ENCODE data around the gene USP20. TPM values are rescaled to one million over a fixed set of nuclear protein-coding genes. Genes with fewer than 3 reads are reported as not detected.

Gene USP20
- total and polyA plus RNA-seq, 4 donors: 15.7 to 24.1 (median 21.4) TPM

- DNase-seq (no peak), ATAC-seq (ENCODE audit: insufficient read depth, low FRiP score) (no peak)
- no peak overlapping the region for H3K9ac ChIP-seq (ENCODE audit: insufficient read depth in 1 of 2, low read length in 2 of 2)
- no peaks in the 10 kb centered on the region for H3K9me3 ChIP-seq (ENCODE audit: control insufficient read depth in 4 of 4, insufficient read depth in 3 of 4, low read length in 3 of 4)
- peaks cover 4 to 50% (median 10%) of the 10 kb centered on the region in 4 donors for H3K36me3 ChIP-seq (ENCODE audit: control insufficient read depth in 4 of 4, insufficient read depth in 4 of 4, low read length in 4 of 4)
- no peak overlapping the region for H3K4me3 ChIP-seq
- H3K4me1 ChIP-seq (ENCODE audit: control insufficient read depth in 5 of 5, insufficient read depth in 5 of 5, low read length in 5 of 5): no peaks in the 10 kb centered on the region
- WGBS, 2 donors: 59 to 79% methylated on average over 17 of the region's 17 CpGs
- no peak overlapping the region for H3K27ac ChIP-seq (ENCODE audit: low read depth in 1 of 2, low read length in 1 of 2)
- TF ChIP-seq, protein P1, sequence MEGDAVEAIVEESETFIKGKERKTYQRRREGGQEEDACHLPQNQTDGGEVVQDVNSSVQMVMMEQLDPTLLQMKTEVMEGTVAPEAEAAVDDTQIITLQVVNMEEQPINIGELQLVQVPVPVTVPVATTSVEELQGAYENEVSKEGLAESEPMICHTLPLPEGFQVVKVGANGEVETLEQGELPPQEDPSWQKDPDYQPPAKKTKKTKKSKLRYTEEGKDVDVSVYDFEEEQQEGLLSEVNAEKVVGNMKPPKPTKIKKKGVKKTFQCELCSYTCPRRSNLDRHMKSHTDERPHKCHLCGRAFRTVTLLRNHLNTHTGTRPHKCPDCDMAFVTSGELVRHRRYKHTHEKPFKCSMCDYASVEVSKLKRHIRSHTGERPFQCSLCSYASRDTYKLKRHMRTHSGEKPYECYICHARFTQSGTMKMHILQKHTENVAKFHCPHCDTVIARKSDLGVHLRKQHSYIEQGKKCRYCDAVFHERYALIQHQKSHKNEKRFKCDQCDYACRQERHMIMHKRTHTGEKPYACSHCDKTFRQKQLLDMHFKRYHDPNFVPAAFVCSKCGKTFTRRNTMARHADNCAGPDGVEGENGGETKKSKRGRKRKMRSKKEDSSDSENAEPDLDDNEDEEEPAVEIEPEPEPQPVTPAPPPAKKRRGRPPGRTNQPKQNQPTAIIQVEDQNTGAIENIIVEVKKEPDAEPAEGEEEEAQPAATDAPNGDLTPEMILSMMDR (IDR thresholded peaks at IDR 0.05; ENCODE audit: control extremely low read depth, extremely low read depth): no peak
- H3K27me3 ChIP-seq (ENCODE audit: control insufficient read depth in 3 of 3, insufficient read depth in 3 of 3, low read length in 2 of 3): no peaks in the 10 kb centered on the region
These were observed 31.3 kb downstream of the USP20 start for GRCh38 chr9:129866394-129867135.

DNA sequence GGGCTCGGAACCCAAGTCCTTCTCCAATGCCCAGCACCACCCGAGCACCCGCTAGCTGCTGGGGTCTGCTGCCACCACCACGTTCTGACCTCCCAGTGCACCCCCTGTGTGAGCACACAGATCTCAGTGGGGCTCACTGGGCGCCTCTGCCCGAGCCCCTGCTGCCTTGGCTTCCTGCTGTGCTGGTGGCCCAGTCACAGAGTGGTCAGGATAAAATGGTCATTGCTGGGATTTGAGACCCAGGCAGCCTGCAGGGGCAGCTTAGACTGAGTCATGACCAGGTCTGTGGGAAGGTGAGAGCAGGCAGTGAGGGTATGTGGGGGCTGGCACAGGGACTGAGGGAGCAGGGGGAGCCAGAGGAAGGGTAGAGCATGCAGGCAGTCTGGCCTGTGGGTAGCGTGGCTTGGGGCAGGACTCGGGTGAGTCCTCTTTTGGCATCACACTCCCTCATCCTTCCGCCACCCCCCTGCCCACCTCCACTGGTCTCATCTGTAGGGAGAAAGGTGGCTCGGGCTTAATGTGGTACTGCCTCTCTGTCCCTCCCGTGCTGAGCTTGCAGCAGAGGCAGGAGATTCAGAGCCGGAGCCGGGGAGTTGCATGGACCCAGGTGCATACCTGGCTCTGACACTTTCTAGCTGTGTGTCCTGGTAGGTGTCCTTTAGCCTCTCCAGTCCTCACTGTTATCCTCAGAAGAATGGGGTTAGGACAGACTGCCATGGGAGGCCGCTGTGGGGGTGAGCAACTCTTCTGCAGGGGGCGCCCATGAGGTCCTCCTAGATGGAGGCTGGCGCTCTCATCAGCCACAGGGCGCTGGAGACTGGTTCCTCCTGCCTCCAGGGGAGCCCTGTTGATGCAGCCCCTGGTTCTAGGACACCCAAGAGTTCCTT lies 32.1 kb downstream of the USP20 start:
- peaks cover 0 to 45% (median 6%) of the 10 kb centered on the region in 4 donors for H3K36me3 ChIP-seq (ENCODE audit: control insufficient read depth in 4 of 4, insufficient read depth in 4 of 4, low read length in 4 of 4)
- H3K9me3 ChIP-seq (ENCODE audit: control insufficient read depth in 4 of 4, insufficient read depth in 3 of 4, low read length in 3 of 4): no peaks in the 10 kb centered on the region
- DNase-seq (no peak), ATAC-seq (ENCODE audit: insufficient read depth, low FRiP score) (no peak)
- H3K4me3 ChIP-seq: no peak overlapping the region
- no peaks in the 10 kb centered on the region for H3K4me1 ChIP-seq (ENCODE audit: control insufficient read depth in 5 of 5, insufficient read depth in 5 of 5, low read length in 5 of 5)
- WGBS, 2 donors: 77 to 86% methylated on average over 16 to 17 of the region's 17 CpGs
- H3K9ac ChIP-seq (ENCODE audit: insufficient read depth in 1 of 2, low read length in 2 of 2): no peak overlapping the region
- H3K27ac ChIP-seq (ENCODE audit: low read depth in 1 of 2, low read length in 1 of 2): no peak overlapping the region
- no peaks in the 10 kb centered on the region for H3K27me3 ChIP-seq (ENCODE audit: control insufficient read depth in 3 of 3, insufficient read depth in 3 of 3, low read length in 2 of 3)
- TF ChIP-seq, protein P1 (IDR thresholded peaks at IDR 0.05; ENCODE audit: control extremely low read depth, extremely low read depth): no peak

- Histone ChIP-seq H3K4me1 (ENCODE audit: control insufficient read depth in 5 of 5, insufficient read depth in 5 of 5, low read length in 5 of 5) (no peaks in the 10 kb centered on the region), H3K27me3 (ENCODE audit: control insufficient read depth in 3 of 3, insufficient read depth in 3 of 3, low read length in 2 of 3) (no peaks in the 10 kb centered on the region), H3K27ac (ENCODE audit: low read depth in 1 of 2, low read length in 1 of 2) (peak overlapping the region in 1 of 2 donors; percentile 7), H3K36me3 (ENCODE audit: control insufficient read depth in 4 of 4, insufficient read depth in 4 of 4, low read length in 4 of 4) (peaks cover 0 to 41% (median 6%) of the 10 kb centered on the region in 4 donors), H3K9ac (ENCODE audit: insufficient read depth in 1 of 2, low read length in 2 of 2) (no peak overlapping the region), H3K9me3 (ENCODE audit: control insufficient read depth in 4 of 4, insufficient read depth in 3 of 4, low read length in 3 of 4) (no peaks in the 10 kb centered on the region), H3K4me3 (no peak overlapping the region)
- TF ChIP-seq, protein P1 (IDR thresholded peaks at IDR 0.05; ENCODE audit: control extremely low read depth, extremely low read depth): no peak
- no peak for ATAC-seq (ENCODE audit: insufficient read depth, low FRiP score)
- WGBS, 2 donors: 89 to 94% methylated on average over 48 of the region's 48 CpGs
- no peak for DNase-seq
These were observed 33.0 kb downstream of the USP20 start for GRCh38 chr9:129868023-129868871.

Data from lung (tissue), 12 donors.